ENCODE measurements around the gene TOPAZ1.

DNA sequence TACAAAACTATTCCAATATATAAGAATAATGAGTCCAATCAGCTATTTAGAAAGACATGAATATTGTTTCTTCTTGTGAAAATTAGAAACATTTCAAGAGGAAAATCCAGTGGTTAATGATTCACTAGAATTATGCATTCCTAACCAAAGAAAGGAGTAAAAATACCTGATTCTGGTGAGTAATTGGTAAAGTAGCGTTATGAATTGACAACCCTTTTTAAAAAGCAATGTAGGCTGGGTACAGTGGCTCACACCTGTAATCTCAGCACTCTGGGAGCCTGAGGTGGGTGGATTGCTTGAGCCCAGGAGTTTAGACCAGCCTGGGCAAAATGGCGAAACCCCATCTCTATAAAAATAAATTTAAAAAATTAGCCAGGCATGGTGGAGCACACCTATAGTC, 43.3 kb downstream of the TOPAZ1 start:
- TF ChIP-seq, protein P1, sequence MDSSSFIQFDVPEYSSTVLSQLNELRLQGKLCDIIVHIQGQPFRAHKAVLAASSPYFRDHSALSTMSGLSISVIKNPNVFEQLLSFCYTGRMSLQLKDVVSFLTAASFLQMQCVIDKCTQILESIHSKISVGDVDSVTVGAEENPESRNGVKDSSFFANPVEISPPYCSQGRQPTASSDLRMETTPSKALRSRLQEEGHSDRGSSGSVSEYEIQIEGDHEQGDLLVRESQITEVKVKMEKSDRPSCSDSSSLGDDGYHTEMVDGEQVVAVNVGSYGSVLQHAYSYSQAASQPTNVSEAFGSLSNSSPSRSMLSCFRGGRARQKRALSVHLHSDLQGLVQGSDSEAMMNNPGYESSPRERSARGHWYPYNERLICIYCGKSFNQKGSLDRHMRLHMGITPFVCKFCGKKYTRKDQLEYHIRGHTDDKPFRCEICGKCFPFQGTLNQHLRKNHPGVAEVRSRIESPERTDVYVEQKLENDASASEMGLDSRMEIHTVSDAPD (CRISPR knock-in tag; IDR thresholded peaks at IDR 0.05) = no peak
- no peak for TF ChIP-seq ZNF205 (CRISPR knock-in tag; IDR thresholded peaks at IDR 0.05)
- TF ChIP-seq EZH2 (conservative IDR thresholded peaks at IDR 0.05; ENCODE audit: low read depth, low read length) = no peak
- TF ChIP-seq, protein P2, sequence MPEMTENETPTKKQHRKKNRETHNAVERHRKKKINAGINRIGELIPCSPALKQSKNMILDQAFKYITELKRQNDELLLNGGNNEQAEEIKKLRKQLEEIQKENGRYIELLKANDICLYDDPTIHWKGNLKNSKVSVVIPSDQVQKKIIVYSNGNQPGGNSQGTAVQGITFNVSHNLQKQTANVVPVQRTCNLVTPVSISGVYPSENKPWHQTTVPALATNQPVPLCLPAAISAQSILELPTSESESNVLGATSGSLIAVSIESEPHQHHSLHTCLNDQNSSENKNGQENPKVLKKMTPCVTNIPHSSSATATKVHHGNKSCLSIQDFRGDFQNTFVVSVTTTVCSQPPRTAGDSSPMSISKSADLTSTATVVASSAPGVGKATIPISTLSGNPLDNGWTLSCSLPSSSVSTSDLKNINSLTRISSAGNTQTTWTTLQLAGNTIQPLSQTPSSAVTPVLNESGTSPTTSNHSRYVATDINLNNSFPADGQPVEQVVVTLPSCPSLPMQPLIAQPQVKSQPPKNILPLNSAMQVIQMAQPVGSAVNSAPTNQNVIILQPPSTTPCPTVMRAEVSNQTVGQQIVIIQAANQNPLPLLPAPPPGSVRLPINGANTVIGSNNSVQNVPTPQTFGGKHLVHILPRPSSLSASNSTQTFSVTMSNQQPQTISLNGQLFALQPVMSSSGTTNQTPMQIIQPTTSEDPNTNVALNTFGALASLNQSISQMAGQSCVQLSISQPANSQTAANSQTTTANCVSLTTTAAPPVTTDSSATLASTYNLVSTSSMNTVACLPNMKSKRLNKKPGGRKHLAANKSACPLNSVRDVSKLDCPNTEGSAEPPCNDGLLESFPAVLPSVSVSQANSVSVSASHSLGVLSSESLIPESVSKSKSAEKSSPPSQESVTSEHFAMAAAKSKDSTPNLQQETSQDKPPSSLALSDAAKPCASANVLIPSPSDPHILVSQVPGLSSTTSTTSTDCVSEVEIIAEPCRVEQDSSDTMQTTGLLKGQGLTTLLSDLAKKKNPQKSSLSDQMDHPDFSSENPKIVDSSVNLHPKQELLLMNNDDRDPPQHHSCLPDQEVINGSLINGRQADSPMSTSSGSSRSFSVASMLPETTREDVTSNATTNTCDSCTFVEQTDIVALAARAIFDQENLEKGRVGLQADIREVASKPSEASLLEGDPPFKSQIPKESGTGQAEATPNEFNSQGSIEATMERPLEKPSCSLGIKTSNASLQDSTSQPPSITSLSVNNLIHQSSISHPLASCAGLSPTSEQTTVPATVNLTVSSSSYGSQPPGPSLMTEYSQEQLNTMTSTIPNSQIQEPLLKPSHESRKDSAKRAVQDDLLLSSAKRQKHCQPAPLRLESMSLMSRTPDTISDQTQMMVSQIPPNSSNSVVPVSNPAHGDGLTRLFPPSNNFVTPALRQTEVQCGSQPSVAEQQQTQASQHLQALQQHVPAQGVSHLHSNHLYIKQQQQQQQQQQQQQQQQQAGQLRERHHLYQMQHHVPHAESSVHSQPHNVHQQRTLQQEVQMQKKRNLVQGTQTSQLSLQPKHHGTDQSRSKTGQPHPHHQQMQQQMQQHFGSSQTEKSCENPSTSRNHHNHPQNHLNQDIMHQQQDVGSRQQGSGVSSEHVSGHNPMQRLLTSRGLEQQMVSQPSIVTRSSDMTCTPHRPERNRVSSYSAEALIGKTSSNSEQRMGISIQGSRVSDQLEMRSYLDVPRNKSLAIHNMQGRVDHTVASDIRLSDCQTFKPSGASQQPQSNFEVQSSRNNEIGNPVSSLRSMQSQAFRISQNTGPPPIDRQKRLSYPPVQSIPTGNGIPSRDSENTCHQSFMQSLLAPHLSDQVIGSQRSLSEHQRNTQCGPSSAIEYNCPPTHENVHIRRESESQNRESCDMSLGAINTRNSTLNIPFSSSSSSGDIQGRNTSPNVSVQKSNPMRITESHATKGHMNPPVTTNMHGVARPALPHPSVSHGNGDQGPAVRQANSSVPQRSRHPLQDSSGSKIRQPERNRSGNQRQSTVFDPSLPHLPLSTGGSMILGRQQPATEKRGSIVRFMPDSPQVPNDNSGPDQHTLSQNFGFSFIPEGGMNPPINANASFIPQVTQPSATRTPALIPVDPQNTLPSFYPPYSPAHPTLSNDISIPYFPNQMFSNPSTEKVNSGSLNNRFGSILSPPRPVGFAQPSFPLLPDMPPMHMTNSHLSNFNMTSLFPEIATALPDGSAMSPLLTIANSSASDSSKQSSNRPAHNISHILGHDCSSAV (CRISPR knock-in tag; IDR thresholded peaks at IDR 0.05; ENCODE audit: borderline replicate concordance) = no peak
- TF ChIP-seq POLR2A (IDR thresholded peaks at IDR 0.05; ENCODE audit: insufficient read depth in 1 of 2, low read depth in 2 of 2, low read length in 2 of 2) = no peak
- no peak for TF ChIP-seq CBX5 (CRISPR knock-in tag; IDR thresholded peaks at IDR 0.05; ENCODE audit: borderline replicate concordance)
- TF ChIP-seq TGIF2 (CRISPR knock-in tag; IDR thresholded peaks at IDR 0.05) = no peak
- no peak for TF ChIP-seq ZNF670 (CRISPR knock-in tag; IDR thresholded peaks at IDR 0.05; ENCODE audit: borderline replicate concordance)
- TF ChIP-seq, protein P3, sequence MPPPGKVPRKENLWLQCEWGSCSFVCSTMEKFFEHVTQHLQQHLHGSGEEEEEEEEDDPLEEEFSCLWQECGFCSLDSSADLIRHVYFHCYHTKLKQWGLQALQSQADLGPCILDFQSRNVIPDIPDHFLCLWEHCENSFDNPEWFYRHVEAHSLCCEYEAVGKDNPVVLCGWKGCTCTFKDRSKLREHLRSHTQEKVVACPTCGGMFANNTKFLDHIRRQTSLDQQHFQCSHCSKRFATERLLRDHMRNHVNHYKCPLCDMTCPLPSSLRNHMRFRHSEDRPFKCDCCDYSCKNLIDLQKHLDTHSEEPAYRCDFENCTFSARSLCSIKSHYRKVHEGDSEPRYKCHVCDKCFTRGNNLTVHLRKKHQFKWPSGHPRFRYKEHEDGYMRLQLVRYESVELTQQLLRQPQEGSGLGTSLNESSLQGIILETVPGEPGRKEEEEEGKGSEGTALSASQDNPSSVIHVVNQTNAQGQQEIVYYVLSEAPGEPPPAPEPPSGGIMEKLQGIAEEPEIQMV (CRISPR knock-in tag; IDR thresholded peaks at IDR 0.05; ENCODE audit: low read depth) = no peak
- TF ChIP-seq, protein P4, sequence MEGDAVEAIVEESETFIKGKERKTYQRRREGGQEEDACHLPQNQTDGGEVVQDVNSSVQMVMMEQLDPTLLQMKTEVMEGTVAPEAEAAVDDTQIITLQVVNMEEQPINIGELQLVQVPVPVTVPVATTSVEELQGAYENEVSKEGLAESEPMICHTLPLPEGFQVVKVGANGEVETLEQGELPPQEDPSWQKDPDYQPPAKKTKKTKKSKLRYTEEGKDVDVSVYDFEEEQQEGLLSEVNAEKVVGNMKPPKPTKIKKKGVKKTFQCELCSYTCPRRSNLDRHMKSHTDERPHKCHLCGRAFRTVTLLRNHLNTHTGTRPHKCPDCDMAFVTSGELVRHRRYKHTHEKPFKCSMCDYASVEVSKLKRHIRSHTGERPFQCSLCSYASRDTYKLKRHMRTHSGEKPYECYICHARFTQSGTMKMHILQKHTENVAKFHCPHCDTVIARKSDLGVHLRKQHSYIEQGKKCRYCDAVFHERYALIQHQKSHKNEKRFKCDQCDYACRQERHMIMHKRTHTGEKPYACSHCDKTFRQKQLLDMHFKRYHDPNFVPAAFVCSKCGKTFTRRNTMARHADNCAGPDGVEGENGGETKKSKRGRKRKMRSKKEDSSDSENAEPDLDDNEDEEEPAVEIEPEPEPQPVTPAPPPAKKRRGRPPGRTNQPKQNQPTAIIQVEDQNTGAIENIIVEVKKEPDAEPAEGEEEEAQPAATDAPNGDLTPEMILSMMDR (CRISPR knock-in tag; IDR thresholded peaks at IDR 0.05) = no peak
- no peak for TF ChIP-seq POLR2AphosphoS5 (IDR thresholded peaks at IDR 0.05; ENCODE audit: low read depth, low read length)
- TF ChIP-seq NFYB (CRISPR knock-in tag; IDR thresholded peaks at IDR 0.05) = no peak
- TF ChIP-seq, protein P5, sequence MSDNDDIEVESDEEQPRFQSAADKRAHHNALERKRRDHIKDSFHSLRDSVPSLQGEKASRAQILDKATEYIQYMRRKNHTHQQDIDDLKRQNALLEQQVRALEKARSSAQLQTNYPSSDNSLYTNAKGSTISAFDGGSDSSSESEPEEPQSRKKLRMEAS (IDR thresholded peaks at IDR 0.05) = no peak
- TF ChIP-seq, protein P6, sequence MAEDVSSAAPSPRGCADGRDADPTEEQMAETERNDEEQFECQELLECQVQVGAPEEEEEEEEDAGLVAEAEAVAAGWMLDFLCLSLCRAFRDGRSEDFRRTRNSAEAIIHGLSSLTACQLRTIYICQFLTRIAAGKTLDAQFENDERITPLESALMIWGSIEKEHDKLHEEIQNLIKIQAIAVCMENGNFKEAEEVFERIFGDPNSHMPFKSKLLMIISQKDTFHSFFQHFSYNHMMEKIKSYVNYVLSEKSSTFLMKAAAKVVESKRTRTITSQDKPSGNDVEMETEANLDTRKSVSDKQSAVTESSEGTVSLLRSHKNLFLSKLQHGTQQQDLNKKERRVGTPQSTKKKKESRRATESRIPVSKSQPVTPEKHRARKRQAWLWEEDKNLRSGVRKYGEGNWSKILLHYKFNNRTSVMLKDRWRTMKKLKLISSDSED (CRISPR knock-in tag; IDR thresholded peaks at IDR 0.05) = no peak

All from HepG2 (cell line).